GM12865 (cell line): Measurements from ENCODE around the gene NRG4.

ENCODE experiments used
- DNase-seq: peaks from one replicate; pipeline ENCODE4 v3.0.0; 2010; ENCODE audit warnings: low read depth
- H3K4me3 ChIP-seq: 2 replicates; pipeline ENCODE4 v1.5.1; 2011; ENCODE audit warnings: mild to moderate bottlenecking, low read depth, low read length, control low read depth
- CTCF ChIP-seq: IDR thresholded peaks from 2 replicates; pipeline ENCODE4 v1.5.1; 2011; ENCODE audit warnings: low read length, control low read depth, low read depth, inconsistent platforms; ENCODE audit not compliant: insufficient read depth; ENCODE audit errors: missing control alignments

NRG4 gene

GRCh38 chr15:75928680-75929608 is 83.3 kb downstream of the NRG4 start:
- H3K4me3 ChIP-seq = no peak overlapping the region
- peak; percentile 39 for DNase-seq
- peak; percentile 48 for TF ChIP-seq CTCF

GRCh38 chr15:75927601-75928000 is 84.6 kb downstream of the NRG4 start:
- H3K4me3 ChIP-seq = no peak overlapping the region
- no peak for TF ChIP-seq CTCF
- DNase-seq = peak; percentile 31

GRCh38 chr15:75926931-75927330 is 85.3 kb downstream of the NRG4 start:
- TF ChIP-seq CTCF = no peak
- no peak overlapping the region for H3K4me3 ChIP-seq
- DNase-seq = no peak

- no peak for TF ChIP-seq CTCF
- no peak for DNase-seq
- no peak overlapping the region for H3K4me3 ChIP-seq
Measured at GRCh38 chr15:75925440-75925839, 86.8 kb downstream of the NRG4 start.

GRCh38 chr15:75924576-75924975 is 87.6 kb downstream of the NRG4 start:
- no peak overlapping the region for H3K4me3 ChIP-seq
- no peak for DNase-seq
- TF ChIP-seq CTCF = no peak

GRCh38 chr15:75923756-75924155 is 88.5 kb downstream of the NRG4 start:
- no peak for DNase-seq
- TF ChIP-seq CTCF = no peak
- no peak overlapping the region for H3K4me3 ChIP-seq
